HL-60/S4 treated with phorbol 12-myristate 13-acetate at 8.2 ng/mL for 4 days and 3 days (cell line): ENCODE measurements around the gene ABCC12.

Source experiments
- in situ Hi-C: fragments of 300-500 bp; cut with MboI; formaldehyde crosslinking; loops from 2 replicates; pipeline ENCODE4 v1.15.0; 2022; ENCODE audit warnings: low sequenced_read_pairs

The ABCC12 gene

DNA sequence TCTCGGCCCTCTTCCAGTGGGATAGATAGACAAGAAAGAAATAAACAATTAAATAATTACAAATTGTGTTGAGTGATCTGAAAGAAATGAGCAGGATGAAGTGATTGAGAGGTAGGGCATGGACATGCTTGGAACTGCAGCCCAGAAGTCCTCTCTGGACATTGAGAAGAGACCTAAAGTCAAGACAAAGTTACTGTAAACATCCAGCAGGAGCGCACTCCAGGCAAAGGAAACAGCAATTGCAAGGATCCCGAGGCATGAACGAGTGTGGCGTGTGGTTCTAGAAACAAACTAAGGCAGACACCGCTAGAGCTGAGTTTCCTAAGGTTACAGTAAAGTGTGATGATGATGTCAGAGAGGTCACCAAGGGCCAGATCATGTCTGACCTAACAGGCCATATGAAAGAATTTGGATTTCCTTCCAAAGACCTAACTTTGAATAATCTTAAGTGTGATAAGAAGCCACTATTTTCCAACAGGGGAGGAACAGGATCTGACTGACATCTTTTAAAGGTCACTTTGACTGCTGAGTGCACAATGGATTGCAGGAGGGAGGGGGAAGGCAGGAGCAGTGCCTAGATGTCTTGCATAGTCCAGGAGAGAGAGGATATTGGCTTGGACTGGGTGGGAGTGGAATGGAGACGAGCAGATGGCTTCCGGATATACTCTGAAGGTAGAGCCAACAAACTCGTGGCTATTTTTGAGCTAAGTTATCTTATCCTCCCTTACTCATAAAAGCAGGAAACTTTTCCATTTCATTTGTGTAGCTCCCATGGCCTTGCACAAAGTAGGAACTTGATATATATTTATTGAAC, 19.0 kb downstream of the ABCC12 start:
- in situ Hi-C loops: no loop called here

- in situ Hi-C loops: no loop called here
Measured at GRCh38 chr16:48133455-48134211, 22.2 kb downstream of the ABCC12 start.

GRCh38 chr16:48132696-48133095, 23.1 kb downstream of the ABCC12 start:
- in situ Hi-C loops: no loop called here

GRCh38 chr16:48131201-48131935, 24.4 kb downstream of the ABCC12 start:
- in situ Hi-C loops: no loop called here

DNA sequence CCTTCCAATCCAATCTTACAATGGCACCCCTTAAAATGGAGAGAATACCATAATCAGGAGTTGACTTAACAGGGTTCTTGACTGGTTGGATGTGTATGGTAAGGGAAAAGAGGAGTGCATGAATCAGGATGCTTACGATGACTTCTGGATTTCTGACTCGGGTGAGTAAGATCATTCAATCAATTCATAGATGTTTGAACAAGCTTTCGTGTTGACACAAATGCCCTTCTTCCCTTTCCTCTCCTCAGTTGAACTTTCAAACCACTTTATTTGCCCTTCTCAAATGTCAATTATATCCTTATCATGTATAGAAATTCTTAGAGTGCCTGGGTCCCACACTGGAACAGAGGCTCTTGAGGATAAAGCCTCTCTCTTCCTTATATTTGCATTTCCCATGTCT, 25.9 kb downstream of the ABCC12 start:
- in situ Hi-C loops: no loop called here

DNA sequence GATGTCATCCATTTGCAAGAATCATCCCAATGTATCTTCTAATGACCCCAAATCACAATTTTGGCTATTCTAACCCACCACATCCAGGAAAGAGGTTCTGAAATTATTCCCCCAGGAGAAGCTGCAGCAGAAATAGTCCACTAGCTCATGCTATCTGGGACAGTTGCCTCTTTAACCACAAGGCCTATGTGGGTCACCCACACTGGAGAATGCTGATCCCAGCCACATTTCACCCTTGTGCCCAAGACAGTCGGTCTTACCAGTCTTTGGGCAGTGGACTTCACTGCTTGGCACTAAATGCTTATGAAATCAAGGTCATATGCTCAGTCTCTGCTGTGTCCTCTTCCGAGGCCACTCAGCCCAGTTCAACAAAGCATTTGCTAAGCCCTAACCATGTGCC, 27.0 kb downstream of the ABCC12 start:
- in situ Hi-C loops: no loop called here

GRCh38 chr16:48126801-48127644, 28.8 kb downstream of the ABCC12 start:
- in situ Hi-C loops: no loop called here

GRCh38 chr16:48125888-48126287, 29.9 kb downstream of the ABCC12 start:
- in situ Hi-C loops: no loop called here

DNA sequence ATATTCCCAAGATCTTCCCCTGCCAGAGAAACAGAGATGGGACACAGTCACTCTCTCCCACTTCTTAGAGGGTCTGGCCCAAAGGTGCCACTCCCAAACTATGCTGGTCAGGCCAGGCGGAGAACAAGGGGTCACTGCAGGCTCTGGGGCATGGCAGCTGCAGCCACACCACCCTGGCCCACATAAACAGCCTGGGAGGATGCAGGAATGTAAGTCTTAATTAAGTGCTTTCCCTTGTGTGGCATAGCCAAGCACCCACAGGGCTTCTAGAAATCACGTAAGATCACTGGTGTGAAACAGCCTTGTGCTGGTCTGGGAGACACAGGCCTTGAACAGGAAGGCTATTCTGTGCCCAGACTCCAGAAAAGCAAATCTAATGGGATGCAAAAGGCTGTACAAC, 31.5 kb downstream of the ABCC12 start:
- in situ Hi-C loops: no loop called here

DNA sequence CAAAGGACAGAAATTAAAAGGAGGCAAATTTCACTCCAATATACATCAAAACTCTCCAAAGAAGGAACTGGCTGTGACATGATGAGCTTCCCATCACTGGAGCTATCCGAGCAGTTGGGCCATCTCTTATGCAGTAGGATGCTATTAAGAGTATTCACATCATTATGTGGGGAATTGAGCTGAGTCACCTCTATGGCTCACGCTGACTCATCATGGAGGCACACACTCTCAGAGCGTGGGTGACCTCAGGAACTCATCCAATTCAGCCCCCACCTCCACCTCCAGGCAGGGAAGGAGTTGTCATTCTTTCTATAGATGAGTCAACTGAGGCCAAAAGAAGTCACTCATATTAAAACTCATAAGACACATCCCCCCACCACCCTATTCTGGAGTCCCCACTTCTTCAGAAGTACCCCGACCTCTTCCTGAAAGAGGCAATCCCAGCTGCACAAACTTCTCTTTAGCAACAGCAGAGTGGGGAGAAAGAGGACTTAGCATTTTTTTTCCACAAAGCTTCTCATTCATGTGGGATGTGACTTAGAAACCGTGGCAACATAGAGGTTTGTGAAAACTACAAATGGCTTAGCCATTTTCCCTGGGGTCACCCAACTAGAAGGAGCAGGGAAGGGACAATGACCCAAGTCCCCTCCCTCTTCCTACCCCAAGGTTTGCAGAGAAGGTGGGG, 32.5 kb downstream of the ABCC12 start:
- in situ Hi-C loops: no loop called here

DNA sequence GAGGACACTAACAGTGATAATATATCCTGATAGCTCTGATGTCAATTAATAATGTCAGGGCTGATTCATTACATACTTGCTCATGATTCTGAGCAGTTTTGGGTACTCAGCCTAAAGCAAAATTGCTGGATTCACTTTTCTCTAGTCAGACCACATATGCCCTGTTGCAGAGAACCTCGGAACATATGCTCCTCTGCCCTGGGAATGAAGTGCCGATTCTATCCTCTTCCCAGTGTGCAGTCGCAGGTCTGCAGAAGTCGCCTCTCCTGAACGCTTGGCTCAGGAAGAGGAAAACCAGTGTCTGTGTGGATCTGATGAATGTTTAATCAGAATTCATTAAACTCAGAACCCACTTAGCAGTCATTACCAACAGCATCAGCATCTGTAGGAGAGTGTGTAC, 34.5 kb downstream of the ABCC12 start:
- in situ Hi-C loops: no loop called here

DNA sequence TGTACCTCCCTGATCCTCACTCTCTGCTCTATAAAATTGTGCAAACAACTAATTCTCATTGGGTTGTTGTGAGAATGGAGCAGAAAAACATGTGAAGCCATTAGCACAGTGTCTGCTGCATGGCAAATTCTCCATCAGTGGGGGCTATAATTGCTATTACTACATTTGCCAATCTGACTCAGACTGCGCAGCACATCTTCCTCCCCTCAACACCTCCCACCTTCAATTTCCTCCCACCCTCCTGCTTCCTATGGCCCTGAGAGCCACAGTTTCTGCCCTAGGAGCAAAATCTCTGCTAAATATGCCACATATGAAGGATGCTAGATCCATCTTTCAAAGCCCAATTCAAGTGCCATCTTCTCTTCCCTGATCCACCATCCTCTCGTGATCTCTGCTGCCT, 37.0 kb downstream of the ABCC12 start:
- in situ Hi-C loops: no loop called here

- in situ Hi-C loops: no loop called here
Measured at GRCh38 chr16:48117217-48118105, 38.3 kb downstream of the ABCC12 start.

DNA sequence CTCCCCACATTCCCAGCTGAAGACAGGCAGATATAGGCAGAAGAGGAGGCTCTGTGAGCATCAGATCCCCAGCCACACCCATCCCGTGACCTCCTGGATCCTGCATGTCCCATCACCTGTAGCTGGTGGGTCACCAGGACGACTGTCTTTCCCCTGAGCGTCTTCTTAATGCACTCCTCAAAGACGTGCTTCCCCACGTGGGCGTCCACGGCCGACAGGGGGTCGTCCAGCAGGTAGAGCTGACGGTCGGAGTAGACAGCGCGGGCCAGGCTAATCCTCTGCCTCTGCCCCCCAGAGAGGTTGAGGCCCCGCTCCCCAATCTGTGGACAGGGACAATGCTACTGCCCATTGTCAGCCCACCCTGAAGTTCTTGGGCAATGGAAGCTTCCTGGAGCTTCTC, 40.5 kb downstream of the ABCC12 start:
- in situ Hi-C loops: no loop called here

DNA sequence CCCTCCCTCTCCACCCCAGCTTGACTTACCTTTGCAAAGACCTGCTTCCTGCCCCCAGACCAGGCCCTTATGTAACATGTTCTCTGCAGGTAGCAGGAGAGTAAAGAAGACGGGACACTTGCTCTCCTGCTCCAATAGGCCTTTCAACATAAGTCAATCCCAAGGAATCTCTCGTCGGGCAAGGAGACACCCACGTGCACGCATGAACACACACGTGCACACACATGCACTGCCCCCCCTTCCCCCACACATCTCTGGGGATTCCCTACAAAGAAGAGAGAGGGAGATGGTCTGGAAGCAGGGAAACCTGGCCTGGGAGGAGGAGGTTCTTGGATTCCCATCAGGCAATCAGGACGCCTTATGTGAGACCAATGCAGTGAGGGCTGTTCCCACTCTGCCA, 41.4 kb downstream of the ABCC12 start:
- in situ Hi-C loops: no loop called here

DNA sequence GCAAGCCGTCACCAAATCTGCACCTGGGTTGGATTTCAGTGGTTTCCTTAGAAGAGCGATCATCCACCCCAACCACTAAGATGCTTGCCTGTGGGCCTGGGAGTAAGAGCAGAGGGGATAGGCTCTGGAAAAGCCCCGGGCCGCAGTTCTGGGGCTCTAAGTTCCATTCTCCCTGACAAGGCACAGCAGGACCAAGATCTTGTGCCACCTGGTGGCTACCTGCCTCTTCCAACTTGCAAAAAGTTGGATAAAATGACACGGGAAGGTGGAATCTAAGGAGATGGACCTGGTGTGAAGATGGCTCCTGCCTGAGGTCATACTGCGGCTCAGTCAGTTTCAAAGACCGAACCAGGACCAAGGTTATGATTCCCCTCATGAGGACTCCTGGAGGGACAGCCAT, 42.3 kb downstream of the ABCC12 start:
- in situ Hi-C loops: no loop called here

DNA sequence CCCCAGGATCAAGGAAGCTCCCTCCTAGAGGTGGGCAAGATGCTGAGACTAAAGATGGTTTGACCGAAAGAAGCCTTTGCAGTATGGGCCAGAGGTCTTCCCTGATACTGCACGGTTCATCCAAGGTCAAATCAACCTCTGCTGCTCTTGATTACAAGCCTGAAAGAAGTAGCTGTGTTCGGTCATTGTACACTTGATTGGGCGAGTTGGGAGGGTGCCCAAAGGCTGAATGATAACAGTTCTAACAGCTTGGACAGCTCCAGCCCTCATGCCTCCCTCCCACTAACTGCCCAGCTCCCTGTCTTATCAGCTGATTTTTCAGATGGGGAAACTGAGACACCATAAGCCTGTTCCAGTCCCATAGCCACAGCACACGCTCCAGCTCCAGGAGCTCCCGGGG, 42.8 kb downstream of the ABCC12 start:
- in situ Hi-C loops: no loop called here

- in situ Hi-C loops: no loop called here
Measured at GRCh38 chr16:48112600-48112999, 43.2 kb downstream of the ABCC12 start.

DNA sequence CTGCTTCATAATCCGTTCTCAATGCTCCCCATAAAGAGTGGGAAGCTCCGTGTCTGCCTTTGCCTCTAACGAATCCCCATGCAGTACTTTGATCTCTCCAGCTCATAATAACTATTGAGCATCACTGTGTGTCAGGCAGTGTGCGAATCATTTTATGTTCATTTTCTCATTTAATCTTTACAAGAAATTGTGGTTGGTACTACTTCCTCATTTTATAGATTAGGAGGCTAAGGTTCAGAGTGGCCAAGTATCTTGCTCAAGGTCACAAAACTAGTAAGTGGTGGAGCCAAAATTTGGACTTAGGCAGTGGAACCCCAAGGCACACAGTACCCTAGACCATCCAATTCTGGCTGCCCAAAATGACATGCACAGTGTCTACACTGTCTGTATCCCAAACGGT, 44.8 kb downstream of the ABCC12 start:
- in situ Hi-C loops: no loop called here
